ENCODE measurements around the gene LRBA. TPM values are rescaled to one million over a fixed set of nuclear protein-coding genes. Genes with fewer than 3 reads are reported as not detected.

The LRBA gene
- total and polyA plus RNA-seq, 9 of the 15 experiments (the other 6 are each of a cell fraction or from before 2014, with no cell fraction given): 24.2 to 88.7 (median 59.7) TPM

DNA sequence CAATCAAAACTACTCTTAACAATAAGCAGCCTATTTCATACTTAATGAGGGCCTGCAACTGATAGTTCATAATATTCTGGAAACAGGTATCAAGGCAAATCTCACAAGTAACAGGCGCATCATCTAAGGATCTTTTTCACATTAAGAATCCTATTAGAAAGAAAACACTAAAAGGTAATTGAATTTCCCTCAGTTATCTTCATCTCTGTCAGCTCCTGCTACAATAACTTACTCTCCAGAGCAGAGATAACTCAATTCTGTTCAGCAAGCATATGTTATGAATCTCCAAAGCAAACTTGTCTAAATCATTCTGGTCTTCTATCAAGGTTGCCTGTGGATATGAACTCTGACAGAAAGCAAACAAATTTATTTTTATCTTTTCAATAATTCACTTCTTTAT lies 307.1 kb downstream of the LRBA start:
- no peak overlapping the region for H3K4me2 ChIP-seq (ENCODE audit: insufficient read depth, low read length)

More for the DNA sequence above, 307.1 kb downstream of the LRBA start:
- FAIRE-seq: no peak
- Histone ChIP-seq H3K79me2 (ENCODE audit: control insufficient read depth, insufficient read depth, low read length) (no peaks in the 10 kb centered on the region), H3K9me3 (replicated peaks; ENCODE audit: control insufficient read depth, insufficient read depth, low read depth, low read length) (no peaks in the 10 kb centered on the region), H4K20me1 (replicated peaks; ENCODE audit: control insufficient read depth, insufficient read depth, low read length) (no peaks in the 10 kb centered on the region), H3K36me3 (ENCODE audit: control insufficient read depth, insufficient read depth, low read length) (no peaks in the 10 kb centered on the region), H3K27me3 (ENCODE audit: control insufficient read depth in 2 of 2, insufficient read depth in 2 of 2, low read length in 2 of 2) (no peaks in the 10 kb centered on the region), H3K9me1 (ENCODE audit: control insufficient read depth, insufficient read depth, low read length) (no peaks in the 10 kb centered on the region), H3K9ac (ENCODE audit: insufficient read depth in 1 of 2, low read depth in 2 of 2, low read length in 2 of 2) (no peak overlapping the region), H2AFZ (ENCODE audit: low read depth, low read length) (no peak overlapping the region), H3K4me3 (no peak overlapping the region), H3K27ac (ENCODE audit: extremely low read depth, low read depth, low read length) (no peak overlapping the region; the same call in 2 of the 3 replicates), H3K4me1 (replicated peaks in 1 of 2; ENCODE audit: control insufficient read depth in 2 of 2, insufficient read depth in 2 of 2, low read length in 2 of 2) (no peaks in the 10 kb centered on the region)
- TF ChIP-seq SMARCE1 (IDR thresholded peaks at IDR 0.05): no peak
- no peak for TF ChIP-seq ZFP1 (CRISPR knock-in tag; IDR thresholded peaks at IDR 0.05)
- no peak for TF ChIP-seq NR3C1 (CRISPR knock-in tag; IDR thresholded peaks at IDR 0.05)
- TF ChIP-seq MAZ (CRISPR knock-in tag; conservative IDR thresholded peaks at IDR 0.05 in 1 of 2, IDR thresholded peaks at IDR 0.05 in 1 of 2): no peak
- no peak for TF ChIP-seq SRSF1 (IDR thresholded peaks at IDR 0.05; ENCODE audit: low read depth, low read length)
- TF ChIP-seq, protein P1, sequence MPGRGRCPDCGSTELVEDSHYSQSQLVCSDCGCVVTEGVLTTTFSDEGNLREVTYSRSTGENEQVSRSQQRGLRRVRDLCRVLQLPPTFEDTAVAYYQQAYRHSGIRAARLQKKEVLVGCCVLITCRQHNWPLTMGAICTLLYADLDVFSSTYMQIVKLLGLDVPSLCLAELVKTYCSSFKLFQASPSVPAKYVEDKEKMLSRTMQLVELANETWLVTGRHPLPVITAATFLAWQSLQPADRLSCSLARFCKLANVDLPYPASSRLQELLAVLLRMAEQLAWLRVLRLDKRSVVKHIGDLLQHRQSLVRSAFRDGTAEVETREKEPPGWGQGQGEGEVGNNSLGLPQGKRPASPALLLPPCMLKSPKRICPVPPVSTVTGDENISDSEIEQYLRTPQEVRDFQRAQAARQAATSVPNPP (IDR thresholded peaks at IDR 0.05; ENCODE audit: borderline replicate concordance, insufficient read depth, insufficient read length): no peak
- TF ChIP-seq ZBTB17 (CRISPR knock-in tag; IDR thresholded peaks at IDR 0.05): no peak
- TF ChIP-seq FOS (IDR thresholded peaks at IDR 0.05; ENCODE audit: extremely low read depth, insufficient read length): no peak
- TF ChIP-seq PPARD (CRISPR knock-in tag; IDR thresholded peaks at IDR 0.05): no peak
- TF ChIP-seq ZC3H11A (IDR thresholded peaks at IDR 0.05; ENCODE audit: low read depth, low read length): no peak
- no peak for TF ChIP-seq NFE2 (IDR thresholded peaks at IDR 0.05; ENCODE audit: low read depth)
- no peak for TF ChIP-seq CBX5 (IDR thresholded peaks at IDR 0.05; ENCODE audit: borderline replicate concordance, low read depth)
- no peak for TF ChIP-seq GTF2F1 (IDR thresholded peaks at IDR 0.05; ENCODE audit: low read depth, low read length)
- TF ChIP-seq BRF1 (IDR thresholded peaks at IDR 0.05; ENCODE audit: borderline replicate concordance, extremely low read depth, insufficient read length): no peak
- no peak for TF ChIP-seq ZNF324 (CRISPR knock-in tag; IDR thresholded peaks at IDR 0.05)
- no peak for TF ChIP-seq ZNF354B (CRISPR knock-in tag; IDR thresholded peaks at IDR 0.05)
- no peak for TF ChIP-seq DMBX1 (CRISPR knock-in tag; IDR thresholded peaks at IDR 0.05; ENCODE audit: borderline replicate concordance)
- TF ChIP-seq ZSCAN29 (IDR thresholded peaks at IDR 0.05): no peak
- TF ChIP-seq ZNF511 (CRISPR knock-in tag; IDR thresholded peaks at IDR 0.05): no peak
- 90% methylated on average over 1 of the region's 1 CpG for WGBS (ENCODE audit: insufficient coverage, low coverage, missing lambda C conversion rate)
- no TSS peak for BruUV-seq (replicated peaks)
- DNase-seq (ENCODE audit: extremely low read depth in 1 of 4, low spot score in 3 of 4): no peak
- in situ Hi-C loops (cut with MboI): no loop called here
- intact Hi-C loops (cut with micrococcal nuclease): no loop called here
- ChIA-PET POLR2A (no interaction called here), CTCF (ENCODE audit: low intra/inter-chr PET ratio) (no interaction called here)
- ATAC-seq: no peak

Measured in K562 (cell line).